ENCODE data around the gene KCNMA1. TPM values are rescaled to one million over a fixed set of nuclear protein-coding genes. Genes with fewer than 3 reads are reported as not detected.

The KCNMA1 gene
- total and polyA plus RNA-seq, 3 donors from 2014 or later: 13.6 to 36.1 (median 24.7) TPM

- Histone ChIP-seq H3K9me3 (no peaks in the 10 kb centered on the region), H3K36me3 (ENCODE audit: low read depth, missing control alignments) (no peaks in the 10 kb centered on the region), H3K4me3 (no peak overlapping the region), H3K27me3 (no peaks in the 10 kb centered on the region), H3K4me1 (no peaks in the 10 kb centered on the region), H3K27ac (no peak overlapping the region)
- no peak for DNase-seq
- intact Hi-C loops (cut with DNase I; ENCODE audit: low total_unique reads): no loop called here
- no peak for TF ChIP-seq CTCF (IDR thresholded peaks at IDR 0.05)
- TF ChIP-seq POLR2A (IDR thresholded peaks at IDR 0.05): no peak
- WGBS, 2 donors: 61 to 69% methylated on average over 6 of the region's 6 CpGs
These were observed 498.1 kb downstream of the KCNMA1 start for GRCh38 chr10:77139252-77140160.

GRCh38 chr10:77138541-77138940 lies 499.1 kb downstream of the KCNMA1 start:
- WGBS, 2 donors: 91 to 93% methylated on average over 6 of the region's 6 CpGs
- Histone ChIP-seq H3K4me1 (no peaks in the 10 kb centered on the region), H3K9me3 (no peaks in the 10 kb centered on the region), H3K36me3 (ENCODE audit: low read depth, missing control alignments) (no peaks in the 10 kb centered on the region), H3K27me3 (no peaks in the 10 kb centered on the region), H3K27ac (no peak overlapping the region), H3K4me3 (no peak overlapping the region)
- no peak for DNase-seq
- intact Hi-C loops (cut with DNase I; ENCODE audit: low total_unique reads): no loop called here
- TF ChIP-seq CTCF (IDR thresholded peaks at IDR 0.05) (no peak), POLR2A (IDR thresholded peaks at IDR 0.05) (no peak)

- TF ChIP-seq POLR2A (IDR thresholded peaks at IDR 0.05): no peak
- TF ChIP-seq CTCF (IDR thresholded peaks at IDR 0.05): no peak
- H3K27ac ChIP-seq: no peak overlapping the region
- H3K4me3 ChIP-seq: no peak overlapping the region
- intact Hi-C loops (cut with DNase I; ENCODE audit: low total_unique reads): no loop called here
- no peaks in the 10 kb centered on the region for H3K36me3 ChIP-seq (ENCODE audit: low read depth, missing control alignments)
- H3K9me3 ChIP-seq: no peaks in the 10 kb centered on the region
- DNase-seq: no peak
- WGBS, 2 donors: 93% methylated on average over 3 of the region's 3 CpGs
- H3K4me1 ChIP-seq: no peaks in the 10 kb centered on the region
- no peaks in the 10 kb centered on the region for H3K27me3 ChIP-seq
These were observed 502.1 kb downstream of the KCNMA1 start for GRCh38 chr10:77135555-77135954.

- H3K4me3 ChIP-seq: no peak overlapping the region
- WGBS, 2 donors: 81 to 98% methylated on average over 3 of the region's 3 CpGs
- no peaks in the 10 kb centered on the region for H3K9me3 ChIP-seq
- no peak overlapping the region for H3K27ac ChIP-seq
- no peak for DNase-seq
- no peaks in the 10 kb centered on the region for H3K27me3 ChIP-seq
- TF ChIP-seq POLR2A (IDR thresholded peaks at IDR 0.05) (no peak), CTCF (IDR thresholded peaks at IDR 0.05) (no peak)
- no peaks in the 10 kb centered on the region for H3K36me3 ChIP-seq (ENCODE audit: low read depth, missing control alignments)
- intact Hi-C loops (cut with DNase I; ENCODE audit: low total_unique reads): no loop called here
- no peaks in the 10 kb centered on the region for H3K4me1 ChIP-seq
These were observed 506.4 kb downstream of the KCNMA1 start for GRCh38 chr10:77131214-77131613.

- no peaks in the 10 kb centered on the region for H3K4me1 ChIP-seq
- no peak for TF ChIP-seq POLR2A (IDR thresholded peaks at IDR 0.05)
- TF ChIP-seq CTCF (IDR thresholded peaks at IDR 0.05): no peak
- 67% methylated on average over 1 of the region's 1 CpG for WGBS, 2 donors
- no peaks in the 10 kb centered on the region for H3K36me3 ChIP-seq (ENCODE audit: low read depth, missing control alignments)
- intact Hi-C loops (cut with DNase I; ENCODE audit: low total_unique reads): no loop called here
- H3K27ac ChIP-seq: no peak overlapping the region
- H3K9me3 ChIP-seq: no peaks in the 10 kb centered on the region
- H3K4me3 ChIP-seq: no peak overlapping the region
- no peak for DNase-seq
- no peaks in the 10 kb centered on the region for H3K27me3 ChIP-seq
These were observed 510.4 kb downstream of the KCNMA1 start for GRCh38 chr10:77127243-77127642.
